Measurements from ENCODE around the gene LIX1L.

LIX1L gene

GRCh38 chr1:145891587-145892485 lies 66.0 kb downstream of the LIX1L start:
- DNase-seq: peak; percentile 67

DNA sequence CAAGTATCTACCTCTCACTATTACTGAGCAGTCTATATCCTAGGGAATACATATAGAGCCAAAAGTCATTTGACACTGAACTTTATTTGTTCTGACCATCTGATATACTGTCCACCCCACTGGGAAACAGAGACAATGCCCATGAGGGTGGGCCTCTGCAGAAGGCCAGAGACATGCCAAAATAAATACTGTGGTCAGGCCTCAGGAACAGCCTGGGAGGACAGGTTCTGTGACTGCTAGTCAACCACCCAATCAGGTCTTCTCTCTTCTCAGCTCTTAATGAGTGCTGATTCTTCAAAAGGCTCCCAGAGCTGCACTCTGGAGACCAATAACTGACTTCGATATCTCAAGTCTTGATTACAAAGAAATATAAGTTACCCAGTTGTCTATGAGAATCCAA lies 66.7 kb downstream of the LIX1L start:
- no peak for DNase-seq

GRCh38 chr1:145889722-145890121 lies 68.1 kb downstream of the LIX1L start:
- DNase-seq: no peak

DNA sequence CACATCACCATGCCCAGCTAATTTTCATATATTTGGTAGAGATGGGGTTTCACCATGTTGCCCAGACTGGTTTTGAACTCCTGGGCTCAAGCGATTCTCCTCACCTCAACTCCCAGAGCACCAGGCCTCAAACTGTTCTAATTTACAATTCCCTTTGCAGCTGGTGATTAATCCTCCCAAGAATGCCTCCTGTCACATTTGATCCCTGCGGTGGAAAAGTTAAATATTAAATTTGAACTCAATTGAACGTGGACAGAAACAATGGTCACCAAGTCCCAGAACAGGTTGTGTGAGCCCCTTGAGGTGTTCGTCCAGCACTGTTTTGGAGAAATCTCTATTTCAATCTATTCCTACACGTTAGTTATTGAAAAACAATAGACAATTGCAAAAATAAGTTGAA lies 70.2 kb downstream of the LIX1L start:
- no peak for DNase-seq

DNA sequence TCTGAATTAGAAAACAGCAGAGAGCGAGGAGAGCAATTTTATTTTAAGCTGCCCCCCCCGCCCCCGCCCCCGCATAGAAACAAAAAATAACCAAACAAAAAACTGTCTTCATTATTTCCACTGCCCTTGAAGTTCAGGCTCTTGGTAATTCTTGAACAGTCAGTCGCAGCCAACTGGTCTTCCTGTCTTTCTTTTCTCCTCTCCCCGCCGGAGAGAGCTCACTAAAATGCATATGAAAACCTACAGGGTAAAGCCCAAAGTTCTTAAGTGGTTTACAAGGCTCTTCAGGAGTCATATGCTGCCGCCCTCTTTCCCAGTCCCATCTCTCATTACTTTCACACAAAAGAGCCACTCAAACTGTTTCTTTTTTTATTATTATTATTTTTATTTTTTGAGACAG lies 71.0 kb downstream of the LIX1L start:
- no peak for DNase-seq

DNA sequence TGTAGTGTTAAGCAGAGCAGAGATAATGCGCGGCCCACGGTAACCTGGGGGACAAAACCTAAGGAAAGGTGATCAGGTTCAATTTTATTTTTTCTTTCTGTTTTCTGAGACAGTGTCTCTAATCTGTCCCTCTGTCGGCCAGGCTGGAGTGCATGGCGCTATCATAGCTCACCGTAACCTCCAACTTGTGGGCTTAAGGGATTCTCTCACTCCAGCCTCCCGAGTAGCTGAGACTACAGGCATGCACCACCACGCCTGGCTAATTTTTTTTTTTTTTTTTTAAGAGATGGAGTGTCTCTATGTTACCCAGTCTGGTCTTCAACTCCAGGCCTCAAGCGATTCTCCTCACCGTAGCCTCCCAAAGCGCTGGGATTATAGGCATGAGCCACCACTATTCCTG lies 71.4 kb downstream of the LIX1L start:
- DNase-seq: no peak

GRCh38 chr1:145885738-145886287 lies 72.0 kb downstream of the LIX1L start, which contains the start of gene ANKRD35:
Gene ANKRD35 (minus strand): TSS chr1:145885866. CDS start chr1:145885758, 108 bp downstream.
- DNase-seq: peak; percentile 90

- no peak for DNase-seq
These were observed 73.1 kb downstream of the LIX1L start for GRCh38 chr1:145884675-145885074.
